GM18873 (cell line): ENCODE results near the gene PSKH1.
"Not testable (repeated sequence)": the region's sequence is repeated elsewhere in the genome, so short reads cannot be mapped to it uniquely, and the experiment has no call there.

Source experiments
- ATAC-seq: cut with Tn5 transposase; IDR thresholded peaks from one replicate; pipeline ENCODE4 v1.9.1; 2021; ENCODE audit warnings: mild to moderate bottlenecking, moderate library complexity, moderate number of reproducible peaks; ENCODE audit not compliant: unreplicated experiment, low FRiP score

PSKH1 gene

GRCh38 chr16:67892899-67893742, at the start of gene PSKH1:
Gene PSKH1 (plus strand): TSS chr16:67893254. CDS start chr16:67908750, 15,496 bp downstream.
- ATAC-seq, result peak; percentile 81

- ATAC-seq, result no peak
Measured at GRCh38 chr16:67843343-67843765, 49.7 kb upstream of the PSKH1 start.

GRCh38 chr16:67844497-67844896, 48.6 kb upstream of the PSKH1 start:
- ATAC-seq, result no peak

GRCh38 chr16:67845291-67846062, 47.6 kb upstream of the PSKH1 start:
- ATAC-seq, result no peak

GRCh38 chr16:67846063-67846319, 47.1 kb upstream of the PSKH1 start:
- ATAC-seq, result no peak

GRCh38 chr16:67846320-67847063, 46.6 kb upstream of the PSKH1 start, which contains the start of gene NUTF2:
Gene NUTF2 (plus strand): TSS chr16:67846933. CDS start chr16:67865131, 18,198 bp downstream.
- peak; percentile 50 for ATAC-seq

GRCh38 chr16:67847064-67847861, 45.8 kb upstream of the PSKH1 start, which contains the start of gene CENPT:
Gene CENPT (minus strand): TSS chr16:67847693. CDS start chr16:67833859, 13,834 bp downstream.
- peak; percentile 32 for ATAC-seq

GRCh38 chr16:67848118-67848517, 44.9 kb upstream of the PSKH1 start:
- no peak for ATAC-seq

- no peak for ATAC-seq
Measured at GRCh38 chr16:67853670-67854069, 39.4 kb upstream of the PSKH1 start.

GRCh38 chr16:67855789-67856188, 37.3 kb upstream of the PSKH1 start:
- no peak for ATAC-seq

- no peak for ATAC-seq
Measured at GRCh38 chr16:67856927-67857546, 36.0 kb upstream of the PSKH1 start.

GRCh38 chr16:67857547-67858233, 35.4 kb upstream of the PSKH1 start:
- ATAC-seq, result no peak

GRCh38 chr16:67858500-67858899, 34.6 kb upstream of the PSKH1 start:
- ATAC-seq, result no peak

- ATAC-seq, result no peak
Measured at GRCh38 chr16:67860589-67861398, 32.3 kb upstream of the PSKH1 start.

GRCh38 chr16:67861877-67862276, 31.2 kb upstream of the PSKH1 start:
- ATAC-seq, result no peak

GRCh38 chr16:67862623-67863583, 30.2 kb upstream of the PSKH1 start:
- no peak for ATAC-seq

- ATAC-seq, result not testable (repeated sequence)
Measured at GRCh38 chr16:67864044-67864443, 29.0 kb upstream of the PSKH1 start.
